ENCODE data around the gene CEP152. TPM values are rescaled to one million over a fixed set of nuclear protein-coding genes. Genes with fewer than 3 reads are reported as not detected.

The CEP152 gene
- total and polyA plus RNA-seq, 9 of the 15 experiments (the other 6 are each of a cell fraction or from before 2014, with no cell fraction given): 9.9 to 43.0 (median 23.6) TPM

- TF ChIP-seq MXI1 (IDR thresholded peaks at IDR 0.05; ENCODE audit: low read depth, low read length) (peak; percentile 90), ZNF197 (CRISPR knock-in tag; IDR thresholded peaks at IDR 0.05; ENCODE audit: low read depth) (no peak), ZNF165 (CRISPR knock-in tag; IDR thresholded peaks at IDR 0.05; ENCODE audit: borderline replicate concordance) (no peak), KLF10 (CRISPR knock-in tag; IDR thresholded peaks at IDR 0.05) (no peak), ZSCAN29 (IDR thresholded peaks at IDR 0.05) (no peak), MTF1 (CRISPR knock-in tag; IDR thresholded peaks at IDR 0.05; ENCODE audit: borderline replicate concordance) (no peak), CSDE1 (IDR thresholded peaks at IDR 0.05) (peak in 1 of 2 experiments; percentile 82; a peak in 2 of 4 replicates), HNRNPLL (IDR thresholded peaks at IDR 0.05; ENCODE audit: low read depth, low read length, poor library complexity, severe bottlenecking) (peak; percentile 52), FOXK2 (conservative IDR thresholded peaks at IDR 0.05 in 1 of 2, IDR thresholded peaks at IDR 0.05 in 1 of 2; ENCODE audit: low read depth in 2 of 2) (0 out of 4 replicates have a peak, but pooled peaks have one; percentile 43), E2F1 (CRISPR knock-in tag; IDR thresholded peaks at IDR 0.05) (0 out of 2 replicates have a peak, but pooled peaks have one; percentile 11), CTCF (IDR thresholded peaks at IDR 0.05 in 2 of 3, conservative IDR thresholded peaks at IDR 0.05 in 1 of 3; ENCODE audit: insufficient read depth in 2 of 3, low read depth in 1 of 3, low read length in 3 of 3) (peak in 2 of 3 experiments; percentile 26 to 39; a peak in 2 of 6 replicates), CREB1 (IDR thresholded peaks at IDR 0.05) (no peak), CREB1 (CRISPR knock-in tag; IDR thresholded peaks at IDR 0.05) (no peak), SP2 (IDR thresholded peaks at IDR 0.05; ENCODE audit: extremely low read depth, low read depth, low read length, poor library complexity, severe bottlenecking) (peak; percentile 37), ZNF511 (CRISPR knock-in tag; IDR thresholded peaks at IDR 0.05) (no peak), TCF7 (IDR thresholded peaks at IDR 0.05; ENCODE audit: borderline replicate concordance) (no peak), EGR1 (conservative IDR thresholded peaks at IDR 0.05) (0 out of 2 replicates have a peak, but pooled peaks have one; percentile 31), NBN (IDR thresholded peaks at IDR 0.05; ENCODE audit: low read depth) (no peak)
Measured at GRCh38 chr15:48811325-48811958, 573 bp upstream of the CEP152 start (continued).
